Panc1 (cell line): ENCODE measurements around the gene EIF3F. TPM values are rescaled to one million over a fixed set of nuclear protein-coding genes. Genes with fewer than 3 reads are reported as not detected.

ENCODE experiments used
- ATAC-seq: fragments of 200-7000 bp; cut with Tn5 transposase; 2 replicates; pipeline ENCODE4 v1.9.1; 2020; ENCODE audit warnings: mild to moderate bottlenecking, moderate library complexity
- BruUV-seq: library from RNA; stranded (reverse); fragments of 400-500 nt; replicated peaks from 2 replicates; lab custom pipeline; 2021; lab: Mats Ljungman, UMichigan
- CTCF ChIA-PET: fragments of 300-600 bp; sonication (Branson Sonifier 250); formaldehyde crosslinking; loops from one replicate; lab custom pipeline; 2022; ENCODE audit warnings: antibody characterized with exemption; lab: Charles Lee
- POLR2A ChIA-PET: fragments of 300-600 bp; sonication (Branson Sonifier 250); formaldehyde crosslinking; loops from one replicate; lab custom pipeline; 2022; ENCODE audit warnings: antibody characterized with exemption; lab: Charles Lee
- DNase-seq: peaks from one replicate; pipeline ENCODE4 v3.0.0-alpha.2; 2010; ENCODE audit warnings: low read depth, low spot score
- H3K27ac ChIP-seq: 2 replicates; pipeline ENCODE4 v1.5.1; 2011; ENCODE audit warnings: mild to moderate bottlenecking, low read length, inconsistent platforms
- H3K27me3 ChIP-seq: fragments of 200-500 bp; sonication (Bioruptor generic); 2 replicates; pipeline ENCODE4 v1.6.0; 2014; ENCODE audit warnings: low read length, inconsistent platforms; ENCODE audit not compliant: control insufficient read depth, insufficient read depth
- H3K36me3 ChIP-seq: fragments of 200-500 bp; sonication (Bioruptor generic); 2 replicates; pipeline ENCODE4 v1.5.1; 2014; ENCODE audit warnings: inconsistent platforms, mild to moderate bottlenecking, low read length, moderate library complexity; ENCODE audit not compliant: control insufficient read depth, insufficient read depth
- H3K4me1 ChIP-seq: 2 replicates; pipeline ENCODE4 v1.5.1; 2011; ENCODE audit warnings: inconsistent platforms, mild to moderate bottlenecking, low read length, moderate library complexity; ENCODE audit not compliant: control insufficient read depth, insufficient read depth
- H3K4me3 ChIP-seq, 2 experiments: 2 replicates each; pipeline ENCODE4 v1.5.1; 2011 to 2012; ENCODE audit warnings: low read depth in 2 of 2, low read length in 2 of 2, mild to moderate bottlenecking in 2 of 2, inconsistent platforms in 1 of 2, moderate library complexity in 1 of 2
- H3K9me3 ChIP-seq: fragments of 200-500 bp; sonication (Bioruptor generic); 2 replicates; pipeline ENCODE4 v1.5.1; 2014; ENCODE audit warnings: low read depth, mild to moderate bottlenecking, inconsistent platforms, low read length, moderate library complexity; ENCODE audit not compliant: control insufficient read depth, insufficient read depth
- POLR2AphosphoS5 ChIP-seq: IDR thresholded peaks from 2 replicates; pipeline ENCODE4 v1.6.1; 2012; ENCODE audit warnings: mild to moderate bottlenecking, low read depth, low read length, moderate library complexity
- SIN3A ChIP-seq: IDR thresholded peaks from 2 replicates; pipeline ENCODE4 v1.6.1; 2012; ENCODE audit warnings: low read depth, mild to moderate bottlenecking, low read length, moderate library complexity, borderline replicate concordance; ENCODE audit not compliant: insufficient read depth
- TCF7L2 ChIP-seq: IDR thresholded peaks from 2 replicates; pipeline ENCODE4 v1.6.1; 2011; ENCODE audit warnings: mild to moderate bottlenecking, low read depth, low read length, inconsistent platforms
- in situ Hi-C: cut with HindIII; loops from 2 replicates; pipeline ENCODE4 v1.10.0; 2016; ENCODE audit warnings: low sequenced_read_pairs, low pct_unique_long_range_greater_than_20kb
- intact Hi-C: fragments of 100-400 bp; cut with micrococcal nuclease; formaldehyde crosslinking; loops from one replicate; pipeline ENCODE4 v1.10.0; 2022; ENCODE audit not compliant: unreplicated experiment
- total RNA-seq: library from RNA; stranded (reverse); gene quantifications from one replicate; pipeline ENCODE4 v1.2.1, GENCODE V29; 2021; ENCODE audit not compliant: unreplicated experiment
- TF ChIP-seq, protein P1 (sequence below), 2 experiments: IDR thresholded peaks; 2 replicates each; pipeline ENCODE4 v1.6.1; 2011 to 2012; ENCODE audit warnings: low read depth in 2 of 2, control low read depth in 1 of 2, low read length in 1 of 2, mild to moderate bottlenecking in 1 of 2, moderate library complexity in 1 of 2; ENCODE audit not compliant: insufficient read depth in 1 of 2
- TF ChIP-seq, protein P2 (sequence below): fragments of 450-650 bp; IDR thresholded peaks from 2 replicates; pipeline ENCODE4 v1.5.1; 2017; ENCODE audit warnings: mild to moderate bottlenecking

The EIF3F gene
- total RNA-seq, 1 experiment from 2014 or later, result 387 TPM

DNA sequence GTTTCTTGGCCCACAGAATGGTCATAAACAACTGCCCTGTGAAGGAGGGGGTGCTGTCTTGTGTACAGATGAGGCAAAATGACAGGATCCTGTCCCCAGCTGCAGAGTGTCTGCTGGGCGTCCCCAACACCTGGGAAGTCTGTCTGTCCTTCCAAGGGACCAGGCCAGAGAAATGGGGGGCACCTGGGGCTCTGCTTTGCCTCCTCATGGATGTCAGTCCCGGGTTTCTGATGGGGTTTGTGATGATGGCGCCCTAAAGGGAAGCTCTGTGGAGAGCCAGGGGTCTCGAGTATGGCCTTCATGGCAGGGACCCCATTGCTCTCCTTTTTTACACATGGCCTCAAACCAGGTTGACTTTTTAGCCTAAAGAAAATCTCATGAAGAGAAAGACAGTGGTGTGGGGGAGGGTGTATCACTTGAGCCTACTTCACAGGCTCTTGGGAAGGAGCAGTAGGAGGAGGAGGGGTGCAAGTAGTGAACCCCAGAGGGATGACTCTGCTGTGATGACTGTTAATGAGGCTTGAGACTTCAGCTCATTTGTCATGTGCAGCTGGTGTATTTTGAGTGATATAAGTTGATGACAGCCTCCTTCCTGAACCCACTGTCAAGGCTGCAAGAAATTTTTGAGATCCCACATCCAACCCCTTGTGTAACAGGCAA is 53.3 kb downstream of the EIF3F start:
- TF ChIP-seq TCF7L2 (no peak), SIN3A (no peak), POLR2AphosphoS5 (no peak)
- TF ChIP-seq, protein P1, sequence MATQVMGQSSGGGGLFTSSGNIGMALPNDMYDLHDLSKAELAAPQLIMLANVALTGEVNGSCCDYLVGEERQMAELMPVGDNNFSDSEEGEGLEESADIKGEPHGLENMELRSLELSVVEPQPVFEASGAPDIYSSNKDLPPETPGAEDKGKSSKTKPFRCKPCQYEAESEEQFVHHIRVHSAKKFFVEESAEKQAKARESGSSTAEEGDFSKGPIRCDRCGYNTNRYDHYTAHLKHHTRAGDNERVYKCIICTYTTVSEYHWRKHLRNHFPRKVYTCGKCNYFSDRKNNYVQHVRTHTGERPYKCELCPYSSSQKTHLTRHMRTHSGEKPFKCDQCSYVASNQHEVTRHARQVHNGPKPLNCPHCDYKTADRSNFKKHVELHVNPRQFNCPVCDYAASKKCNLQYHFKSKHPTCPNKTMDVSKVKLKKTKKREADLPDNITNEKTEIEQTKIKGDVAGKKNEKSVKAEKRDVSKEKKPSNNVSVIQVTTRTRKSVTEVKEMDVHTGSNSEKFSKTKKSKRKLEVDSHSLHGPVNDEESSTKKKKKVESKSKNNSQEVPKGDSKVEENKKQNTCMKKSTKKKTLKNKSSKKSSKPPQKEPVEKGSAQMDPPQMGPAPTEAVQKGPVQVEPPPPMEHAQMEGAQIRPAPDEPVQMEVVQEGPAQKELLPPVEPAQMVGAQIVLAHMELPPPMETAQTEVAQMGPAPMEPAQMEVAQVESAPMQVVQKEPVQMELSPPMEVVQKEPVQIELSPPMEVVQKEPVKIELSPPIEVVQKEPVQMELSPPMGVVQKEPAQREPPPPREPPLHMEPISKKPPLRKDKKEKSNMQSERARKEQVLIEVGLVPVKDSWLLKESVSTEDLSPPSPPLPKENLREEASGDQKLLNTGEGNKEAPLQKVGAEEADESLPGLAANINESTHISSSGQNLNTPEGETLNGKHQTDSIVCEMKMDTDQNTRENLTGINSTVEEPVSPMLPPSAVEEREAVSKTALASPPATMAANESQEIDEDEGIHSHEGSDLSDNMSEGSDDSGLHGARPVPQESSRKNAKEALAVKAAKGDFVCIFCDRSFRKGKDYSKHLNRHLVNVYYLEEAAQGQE (IDR thresholded peaks at IDR 0.05; ENCODE audit: insufficient read depth in 1 of 2, low read depth in 2 of 2, low read length in 1 of 2), result no peak
- TF ChIP-seq, protein P2, sequence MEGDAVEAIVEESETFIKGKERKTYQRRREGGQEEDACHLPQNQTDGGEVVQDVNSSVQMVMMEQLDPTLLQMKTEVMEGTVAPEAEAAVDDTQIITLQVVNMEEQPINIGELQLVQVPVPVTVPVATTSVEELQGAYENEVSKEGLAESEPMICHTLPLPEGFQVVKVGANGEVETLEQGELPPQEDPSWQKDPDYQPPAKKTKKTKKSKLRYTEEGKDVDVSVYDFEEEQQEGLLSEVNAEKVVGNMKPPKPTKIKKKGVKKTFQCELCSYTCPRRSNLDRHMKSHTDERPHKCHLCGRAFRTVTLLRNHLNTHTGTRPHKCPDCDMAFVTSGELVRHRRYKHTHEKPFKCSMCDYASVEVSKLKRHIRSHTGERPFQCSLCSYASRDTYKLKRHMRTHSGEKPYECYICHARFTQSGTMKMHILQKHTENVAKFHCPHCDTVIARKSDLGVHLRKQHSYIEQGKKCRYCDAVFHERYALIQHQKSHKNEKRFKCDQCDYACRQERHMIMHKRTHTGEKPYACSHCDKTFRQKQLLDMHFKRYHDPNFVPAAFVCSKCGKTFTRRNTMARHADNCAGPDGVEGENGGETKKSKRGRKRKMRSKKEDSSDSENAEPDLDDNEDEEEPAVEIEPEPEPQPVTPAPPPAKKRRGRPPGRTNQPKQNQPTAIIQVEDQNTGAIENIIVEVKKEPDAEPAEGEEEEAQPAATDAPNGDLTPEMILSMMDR, result no peak
- Histone ChIP-seq H3K9me3 (no peaks in the 10 kb centered on the region), H3K27me3 (peaks cover 6% of the 10 kb centered on the region), H3K36me3 (no peaks in the 10 kb centered on the region), H3K27ac (no peak overlapping the region), H3K4me1 (no peaks in the 10 kb centered on the region), H3K4me3 (no peak overlapping the region)
- intact Hi-C loops, result no loop called here
- DNase-seq, result no peak
- no peak for ATAC-seq
- in situ Hi-C loops, result no loop called here
- no TSS peak for BruUV-seq
- POLR2A ChIA-PET, result no interaction called here
- CTCF ChIA-PET, result no interaction called here

DNA sequence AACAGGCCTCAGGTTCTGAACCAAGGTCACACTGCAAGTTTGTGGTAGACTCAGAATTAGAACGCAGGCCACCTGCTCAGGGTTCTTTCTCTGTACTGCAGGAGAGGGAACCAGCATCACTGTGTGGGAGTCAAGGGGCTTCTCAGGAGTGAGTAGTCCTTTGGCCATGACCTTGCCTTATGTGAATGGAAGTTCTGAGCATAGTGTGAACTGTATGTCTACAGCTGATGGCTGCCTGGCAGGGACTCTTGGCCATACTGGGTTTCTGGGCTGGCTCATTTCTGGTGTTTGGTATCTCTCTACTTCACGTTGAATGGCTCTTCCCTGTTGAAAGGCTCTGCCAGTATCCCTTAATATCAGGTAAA is 53.8 kb downstream of the EIF3F start:
- H3K36me3 ChIP-seq, result no peaks in the 10 kb centered on the region
- in situ Hi-C loops, result no loop called here
- H3K27me3 ChIP-seq, result peaks cover 9% of the 10 kb centered on the region
- ATAC-seq (no peak), DNase-seq (no peak)
- no peaks in the 10 kb centered on the region for H3K4me1 ChIP-seq
- ChIA-PET POLR2A (no interaction called here), CTCF (no interaction called here)
- no peak overlapping the region for H3K4me3 ChIP-seq
- H3K27ac ChIP-seq, result no peak overlapping the region
- intact Hi-C loops, result no loop called here
- no peak for TF ChIP-seq SIN3A
- TF ChIP-seq, protein P2, result no peak
- TF ChIP-seq POLR2AphosphoS5, result no peak
- TF ChIP-seq, protein P1 (IDR thresholded peaks at IDR 0.05; ENCODE audit: insufficient read depth in 1 of 2, low read depth in 2 of 2, low read length in 1 of 2), result no peak
- TF ChIP-seq TCF7L2, result no peak
- H3K9me3 ChIP-seq, result no peaks in the 10 kb centered on the region
- BruUV-seq, result no TSS peak
